ENCODE measurements around the gene GRIK1.

GRIK1 gene

GRCh38 chr21:29661672-29662442 is 277.9 kb downstream of the GRIK1 start:
- DNase-seq: no peak

- DNase-seq: no peak
These were observed 279.6 kb downstream of the GRIK1 start for GRCh38 chr21:29660047-29660720.

GRCh38 chr21:29658934-29659203 is 280.9 kb downstream of the GRIK1 start:
- DNase-seq: no peak

- no peak for DNase-seq
These were observed 281.4 kb downstream of the GRIK1 start for GRCh38 chr21:29658177-29658933.

GRCh38 chr21:29657240-29657989 is 282.4 kb downstream of the GRIK1 start:
- no peak for DNase-seq

- DNase-seq: no peak
These were observed 283.1 kb downstream of the GRIK1 start for GRCh38 chr21:29656504-29657239.

- no peak for DNase-seq
These were observed 284.2 kb downstream of the GRIK1 start for GRCh38 chr21:29655577-29655976.

- DNase-seq: no peak
These were observed 284.9 kb downstream of the GRIK1 start for GRCh38 chr21:29654855-29655254.

GRCh38 chr21:29654203-29654602 is 285.6 kb downstream of the GRIK1 start:
- DNase-seq: no peak

- DNase-seq: no peak
These were observed 289.2 kb downstream of the GRIK1 start for GRCh38 chr21:29650523-29651022.

GRCh38 chr21:29649406-29649814 is 290.4 kb downstream of the GRIK1 start:
- no peak for DNase-seq

GRCh38 chr21:29648710-29649240 is 291.0 kb downstream of the GRIK1 start:
- DNase-seq: no peak

- no peak for DNase-seq
These were observed 292.4 kb downstream of the GRIK1 start for GRCh38 chr21:29647353-29647781.

GRCh38 chr21:29645666-29646553 is 293.9 kb downstream of the GRIK1 start:
- no peak for DNase-seq

- no peak for DNase-seq
These were observed 296.5 kb downstream of the GRIK1 start for GRCh38 chr21:29643289-29643688.

GRCh38 chr21:29642551-29643245 is 297.1 kb downstream of the GRIK1 start:
- DNase-seq: no peak

- no peak for DNase-seq
These were observed 297.9 kb downstream of the GRIK1 start for GRCh38 chr21:29641635-29642550.

GRCh38 chr21:29641001-29641634 is 298.7 kb downstream of the GRIK1 start:
- no peak for DNase-seq

GRCh38 chr21:29640080-29640508 is 299.7 kb downstream of the GRIK1 start:
- no peak for DNase-seq
